Breast epithelium (tissue), 4 donors: ENCODE results near the gene GEMIN4. TPM values are rescaled to one million over a fixed set of nuclear protein-coding genes. Genes with fewer than 3 reads are reported as not detected.

Experiments
- DNase-seq, 2 donors: peaks; one replicate each; pipeline ENCODE4 v3.0.0-alpha.2; 2019; ENCODE audit warnings: low spot score in 2 of 2
- H3K27ac ChIP-seq, 2 donors: fragments of 200-600 bp; sonication (generic) in 1 of 2; one replicate each; pipeline ENCODE4 v1.5.1; 2016 to 2019; ENCODE audit warnings: mild to moderate bottlenecking in 1 of 2
- H3K27me3 ChIP-seq, 2 donors: fragments of 200-600 bp; sonication (generic) in 1 of 2; one replicate each; pipeline versions ENCODE4 v1.5.1 to v1.6.0; 2017 to 2019; ENCODE audit warnings: control low read depth in 1 of 2, mild to moderate bottlenecking in 1 of 2
- H3K36me3 ChIP-seq: fragments of 200-600 bp; one replicate; pipeline ENCODE4 v1.5.1; 2019
- H3K4me1 ChIP-seq, 2 donors: fragments of 200-600 bp; sonication (generic); one replicate each; pipeline ENCODE4 v1.5.1; 2016 to 2019; ENCODE audit warnings: control low read depth in 1 of 2
- H3K4me3 ChIP-seq, 3 donors: fragments of 200-600 bp; sonication (generic); 1 replicate in 2 of 3; 2 replicates in 1 of 3; pipeline ENCODE4 v1.5.1; 2016 to 2019; ENCODE audit warnings: mild to moderate bottlenecking in 3 of 3, moderate library complexity in 2 of 3
- H3K9me3 ChIP-seq, 2 donors: fragments of 200-600 bp; sonication (generic) in 1 of 2; one replicate each; pipeline ENCODE4 v1.5.1; 2016 to 2019; ENCODE audit warnings: control low read depth in 1 of 2
- CTCF ChIP-seq, 3 donors: fragments of 450-650 bp; IDR thresholded peaks; one replicate each; pipeline ENCODE4 v1.5.1; 2016 to 2017; ENCODE audit warnings: antibody characterized with exemption in 3 of 3, mild to moderate bottlenecking in 3 of 3, moderate library complexity in 3 of 3
- POLR2A ChIP-seq: fragments of 450-650 bp; IDR thresholded peaks from one replicate; pipeline ENCODE4 v1.6.1; 2016; ENCODE audit warnings: antibody characterized with exemption, mild to moderate bottlenecking, moderate library complexity
- POLR2AphosphoS5 ChIP-seq, 3 donors: sonication (generic); formaldehyde crosslinking; IDR thresholded peaks; one replicate each; pipeline ENCODE4 v1.6.1; 2017; ENCODE audit warnings: antibody characterized with exemption in 3 of 3
- intact Hi-C: fragments of 100-400 bp; cut with DNase I; formaldehyde crosslinking; loops from one replicate; pipeline ENCODE4 v1.15.1; 2023; ENCODE audit warnings: low total_unique reads
- total RNA-seq, 3 donors: library from RNA; depleted of rRNA; stranded (reverse); fragments of >200 nt; gene quantifications; one replicate each; pipeline ENCODE4 v1.1.0, GENCODE V29; 2016

GEMIN4 gene
- total RNA-seq, 3 donors from 2014 or later = 21.0 to 25.1 (median 22.1) TPM

- intact Hi-C loops = no loop called here
- Histone ChIP-seq H3K4me3 (no peak overlapping the region), H3K9me3 (no peaks in the 10 kb centered on the region), H3K27me3 (no peaks in the 10 kb centered on the region), H3K36me3 (peaks cover 8% of the 10 kb centered on the region), H3K4me1 (no peaks in the 10 kb centered on the region), H3K27ac (no peak overlapping the region)
- no peak for DNase-seq
- TF ChIP-seq POLR2AphosphoS5 (IDR thresholded peaks at IDR 0.05) (no peak), POLR2A (no peak), CTCF (IDR thresholded peaks at IDR 0.05) (no peak)
Observed at GRCh38 chr17:744937-745336, 7.1 kb downstream of the GEMIN4 start.

- Histone ChIP-seq H3K36me3 (peaks cover 8% of the 10 kb centered on the region), H3K4me1 (no peaks in the 10 kb centered on the region), H3K9me3 (no peaks in the 10 kb centered on the region), H3K4me3 (no peak overlapping the region), H3K27me3 (no peaks in the 10 kb centered on the region), H3K27ac (no peak overlapping the region)
- intact Hi-C loops = no loop called here
- DNase-seq = no peak
- TF ChIP-seq POLR2A (no peak), POLR2AphosphoS5 (IDR thresholded peaks at IDR 0.05) (no peak), CTCF (IDR thresholded peaks at IDR 0.05) (no peak)
Observed at GRCh38 chr17:743139-743538, 8.9 kb downstream of the GEMIN4 start.

GRCh38 chr17:742147-742793 lies 9.8 kb downstream of the GEMIN4 start:
- H3K4me1 ChIP-seq = no peaks in the 10 kb centered on the region
- peaks cover 5% of the 10 kb centered on the region for H3K36me3 ChIP-seq
- TF ChIP-seq POLR2A (no peak), POLR2AphosphoS5 (IDR thresholded peaks at IDR 0.05) (no peak), CTCF (IDR thresholded peaks at IDR 0.05) (no peak)
- no peaks in the 10 kb centered on the region for H3K27me3 ChIP-seq
- no peaks in the 10 kb centered on the region for H3K9me3 ChIP-seq
- DNase-seq = no peak
- H3K27ac ChIP-seq = no peak overlapping the region
- intact Hi-C loops = no loop called here
- H3K4me3 ChIP-seq = no peak overlapping the region

GRCh38 chr17:740240-741017 lies 11.6 kb downstream of the GEMIN4 start:
- no peaks in the 10 kb centered on the region for H3K27me3 ChIP-seq
- H3K27ac ChIP-seq = no peak overlapping the region
- no peaks in the 10 kb centered on the region for H3K4me1 ChIP-seq
- intact Hi-C loops = no loop called here
- no peaks in the 10 kb centered on the region for H3K36me3 ChIP-seq
- H3K4me3 ChIP-seq = no peak overlapping the region
- DNase-seq = no peak
- TF ChIP-seq CTCF (IDR thresholded peaks at IDR 0.05) (no peak), POLR2AphosphoS5 (IDR thresholded peaks at IDR 0.05) (no peak), POLR2A (no peak)
- H3K9me3 ChIP-seq = no peaks in the 10 kb centered on the region

- H3K9me3 ChIP-seq = no peaks in the 10 kb centered on the region
- H3K27ac ChIP-seq = no peak overlapping the region
- H3K27me3 ChIP-seq = no peaks in the 10 kb centered on the region
- no peaks in the 10 kb centered on the region for H3K36me3 ChIP-seq
- DNase-seq = no peak
- intact Hi-C loops = no loop called here
- TF ChIP-seq POLR2A (no peak), POLR2AphosphoS5 (IDR thresholded peaks at IDR 0.05) (no peak), CTCF (IDR thresholded peaks at IDR 0.05) (no peak)
- no peak overlapping the region for H3K4me3 ChIP-seq
- peaks cover 0 to 5% of the 10 kb centered on the region in 2 donors for H3K4me1 ChIP-seq
Observed at GRCh38 chr17:737561-738113, 14.4 kb downstream of the GEMIN4 start.
